ENCODE measurements around the gene MRPL52. TPM values are rescaled to one million over a fixed set of nuclear protein-coding genes. Genes with fewer than 3 reads are reported as not detected.

MRPL52 gene
- total RNA-seq, 2 experiments from 2014 or later = 100 to 181 TPM

- H3K4me2 ChIP-seq (ENCODE audit: low read length) = peak overlapping the region; percentile 93
- H3K9me2 ChIP-seq (ENCODE audit: insufficient read depth, low read length) = no peaks in the 10 kb centered on the region
- H3K4me3 ChIP-seq (ENCODE audit: low read depth, low read length, poor library complexity, severe bottlenecking) = peak overlapping the region; percentile 73
- no peaks in the 10 kb centered on the region for H3K9me3 ChIP-seq (ENCODE audit: low read length)
- peaks cover 75% of the 10 kb centered on the region for H3K4me1 ChIP-seq (ENCODE audit: insufficient read depth, low read length, poor library complexity, severe bottlenecking)
- intact Hi-C loops (cut with micrococcal nuclease; ENCODE audit: unreplicated experiment) = loop anchor here (2.0 to 5.0 kb wide), 2 partner anchors 24 to 73 kb away; no protein-coding TSS in a partner anchor
- H3K79me2 ChIP-seq (ENCODE audit: insufficient read depth, low read depth, low read length) = peaks cover 58% of the 10 kb centered on the region
- H2AFZ ChIP-seq (ENCODE audit: low read length) = no peak overlapping the region; the same call in 1 of the 2 replicates
- TF ChIP-seq CTCF (conservative IDR thresholded peaks at IDR 0.05; ENCODE audit: low read length) = peak; percentile 65
- TF ChIP-seq EZH2phosphoT487 (IDR thresholded peaks at IDR 0.05; ENCODE audit: borderline replicate concordance, low read depth, low read length) = no peak
- CTCF ChIA-PET (ENCODE audit: unreplicated experiment) = no interaction called here
- no TSS peak for BruUV-seq (replicated peaks)
- H4K20me1 ChIP-seq (ENCODE audit: insufficient read depth, low read length) = no peaks in the 10 kb centered on the region
- peak overlapping the region; percentile 86 for H3K27ac ChIP-seq (ENCODE audit: low read depth, low read length, poor library complexity, severe bottlenecking)
- peaks cover 12% of the 10 kb centered on the region for H3K36me3 ChIP-seq (ENCODE audit: insufficient read depth, low read length)
- POLR2A ChIA-PET = interaction anchor here (0.7 to 5.3 kb wide), 10 partner anchors 10 to 49 kb away, joined by 3 to 37 read pairs (median 6); partner anchors contain the start of gene OXA1L
- DNase-seq (ENCODE audit: low spot score) = no peak
These were observed 15.3 kb upstream of the MRPL52 start for GRCh38 chr14:22814373-22814772.

GRCh38 chr14:22814941-22815713 is 14.6 kb upstream of the MRPL52 start, which contains the start of gene SLC7A7:
Gene SLC7A7 (minus strand): TSS chr14:22815435. CDS start chr14:22813398, 2,037 bp downstream.
- Histone ChIP-seq H3K27ac (ENCODE audit: low read depth, low read length, poor library complexity, severe bottlenecking) (peak within 1 kb of the TSS; percentile 86), H3K4me2 (ENCODE audit: low read length) (peak within 1 kb of the TSS; percentile 93), H4K20me1 (ENCODE audit: insufficient read depth, low read length) (no peaks in the 10 kb centered on the region), H3K79me2 (ENCODE audit: insufficient read depth, low read depth, low read length) (peaks cover 51% of the 10 kb centered on the region), H3K4me1 (ENCODE audit: insufficient read depth, low read length, poor library complexity, severe bottlenecking) (peaks cover 77% of the 10 kb centered on the region), H3K9me2 (ENCODE audit: insufficient read depth, low read length) (no peaks in the 10 kb centered on the region), H2AFZ (ENCODE audit: low read length) (peak within 1 kb of the TSS; percentile 52; the same call in 1 of the 2 replicates), H3K9me3 (ENCODE audit: low read length) (no peaks in the 10 kb centered on the region), H3K36me3 (ENCODE audit: insufficient read depth, low read length) (peaks cover 5% of the 10 kb centered on the region), H3K4me3 (ENCODE audit: low read depth, low read length, poor library complexity, severe bottlenecking) (peak within 1 kb of the TSS; percentile 73)
- peak; percentile 54 for DNase-seq (ENCODE audit: low spot score)
- intact Hi-C loops (cut with micrococcal nuclease; ENCODE audit: unreplicated experiment) = loop anchor here (2.0 to 5.0 kb wide), 3 partner anchors 24 to 258 kb away; no protein-coding TSS in a partner anchor
- ChIA-PET CTCF (ENCODE audit: unreplicated experiment) (no interaction called here), POLR2A (interaction anchor here (0.7 to 5.3 kb wide), 10 partner anchors 8 to 49 kb away, joined by 3 to 37 read pairs (median 4); partner anchors contain the start of gene OXA1L)
- no peak for TF ChIP-seq CTCF (conservative IDR thresholded peaks at IDR 0.05; ENCODE audit: low read length)
- no peak for TF ChIP-seq EZH2phosphoT487 (IDR thresholded peaks at IDR 0.05; ENCODE audit: borderline replicate concordance, low read depth, low read length)
- TSS peak; percentile 84 for BruUV-seq (replicated peaks)
